ENCODE data around the gene ELAVL4.

Gene ELAVL4

DNA sequence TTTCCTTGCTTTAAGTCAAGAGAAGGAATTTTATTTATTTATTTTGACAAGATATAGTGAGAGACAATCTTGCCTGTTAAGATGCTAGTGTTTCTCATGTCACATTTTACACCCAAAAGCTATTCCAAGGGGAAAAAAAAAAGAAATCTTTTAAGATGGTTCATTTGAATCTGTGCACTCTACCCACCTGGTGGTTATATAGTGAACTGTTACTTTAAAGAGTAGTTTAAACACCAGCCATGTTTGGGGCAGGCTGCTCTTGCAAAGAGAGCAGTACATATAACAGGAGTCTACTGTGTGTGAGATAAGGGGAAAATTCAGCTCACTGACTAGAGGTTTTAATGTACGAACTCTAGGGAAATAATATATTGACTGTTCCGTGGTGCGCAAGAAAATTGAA lies 3.3 kb upstream of the ELAVL4 start:
- no peaks in the 10 kb centered on the region for H3K9me3 Mint-ChIP-seq
- peaks cover 7% of the 10 kb centered on the region for H3K27me3 Mint-ChIP-seq
- intact Hi-C loops (cut with micrococcal nuclease): no loop called here
- peaks cover 15% of the 10 kb centered on the region for H3K4me1 Mint-ChIP-seq (ENCODE audit: low read depth)
- no peaks in the 10 kb centered on the region for H3K36me3 Mint-ChIP-seq (ENCODE audit: low read depth)
- no peak overlapping the region for H3K27ac Mint-ChIP-seq
- no peak overlapping the region for H3K4me3 Mint-ChIP-seq

- no peaks in the 10 kb centered on the region for H3K36me3 Mint-ChIP-seq (ENCODE audit: low read depth)
- H3K4me1 Mint-ChIP-seq (ENCODE audit: low read depth): peaks cover 23% of the 10 kb centered on the region
- H3K27ac Mint-ChIP-seq: no peak overlapping the region
- intact Hi-C loops (cut with micrococcal nuclease): no loop called here
- H3K9me3 Mint-ChIP-seq: no peaks in the 10 kb centered on the region
- peaks cover 13% of the 10 kb centered on the region for H3K27me3 Mint-ChIP-seq
- no peak overlapping the region for H3K4me3 Mint-ChIP-seq
Measured at GRCh38 chr1:50106095-50106761, 2.5 kb upstream of the ELAVL4 start.

GRCh38 chr1:50109116-50109515 lies 396 bp downstream of the ELAVL4 start:
- Mint-ChIP-seq H3K4me3 (no peak overlapping the region), H3K9me3 (no peaks in the 10 kb centered on the region), H3K27ac (no peak overlapping the region), H3K36me3 (ENCODE audit: low read depth) (no peaks in the 10 kb centered on the region), H3K4me1 (ENCODE audit: low read depth) (peaks cover 23% of the 10 kb centered on the region), H3K27me3 (peaks cover 18% of the 10 kb centered on the region)
- intact Hi-C loops (cut with micrococcal nuclease): no loop called here

DNA sequence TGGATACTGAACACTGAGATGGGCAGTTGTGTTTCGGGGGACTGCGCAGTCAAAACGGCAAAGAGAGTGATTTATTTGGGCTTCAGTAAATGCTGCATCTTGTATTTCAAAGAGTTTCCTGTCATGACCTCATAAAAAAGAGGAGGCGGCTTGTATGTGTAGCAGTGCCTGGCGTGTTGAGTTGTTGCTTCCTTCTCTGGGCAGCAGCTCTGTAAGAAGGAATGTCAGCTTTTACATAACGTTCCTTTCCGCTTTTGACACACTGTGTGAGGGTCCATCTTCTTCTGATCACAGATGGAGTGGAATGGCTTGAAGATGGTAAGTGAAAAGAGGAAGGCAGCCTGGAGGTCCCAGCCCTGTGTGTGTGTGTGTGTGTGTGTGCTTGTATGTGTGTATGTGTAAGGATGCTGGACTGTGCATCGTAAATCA lies 941 bp downstream of the ELAVL4 start:
- no peak overlapping the region for H3K27ac Mint-ChIP-seq
- intact Hi-C loops (cut with micrococcal nuclease): no loop called here
- no peaks in the 10 kb centered on the region for H3K9me3 Mint-ChIP-seq
- H3K4me3 Mint-ChIP-seq: peak overlapping the region; percentile 37
- H3K27me3 Mint-ChIP-seq: peaks cover 20% of the 10 kb centered on the region
- peaks cover 23% of the 10 kb centered on the region for H3K4me1 Mint-ChIP-seq (ENCODE audit: low read depth)
- no peaks in the 10 kb centered on the region for H3K36me3 Mint-ChIP-seq (ENCODE audit: low read depth)

DNA sequence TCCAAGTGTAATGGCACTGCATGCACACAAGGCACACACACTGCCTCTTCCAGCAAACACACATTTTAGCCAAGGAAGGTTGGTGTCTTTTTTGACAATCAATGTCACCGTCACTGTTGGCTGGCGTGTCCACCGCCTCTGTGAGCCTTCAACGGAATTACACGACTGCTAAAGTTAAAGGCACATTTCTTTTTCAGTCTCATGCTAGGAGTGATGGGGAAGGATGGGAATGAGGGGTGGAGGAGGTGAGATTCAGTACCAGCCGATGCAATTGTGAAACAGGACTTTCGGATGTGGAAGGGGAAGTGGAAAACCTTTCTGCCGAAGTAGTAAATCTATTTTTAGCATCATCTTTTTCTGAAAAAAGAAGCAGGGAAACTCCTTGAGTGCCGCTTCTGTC lies 1.4 kb downstream of the ELAVL4 start:
- intact Hi-C loops (cut with micrococcal nuclease): no loop called here
- H3K9me3 Mint-ChIP-seq: no peaks in the 10 kb centered on the region
- peak overlapping the region; percentile 37 for H3K4me3 Mint-ChIP-seq
- H3K27ac Mint-ChIP-seq: no peak overlapping the region
- no peaks in the 10 kb centered on the region for H3K36me3 Mint-ChIP-seq (ENCODE audit: low read depth)
- H3K4me1 Mint-ChIP-seq (ENCODE audit: low read depth): peaks cover 23% of the 10 kb centered on the region
- peaks cover 23% of the 10 kb centered on the region for H3K27me3 Mint-ChIP-seq

DNA sequence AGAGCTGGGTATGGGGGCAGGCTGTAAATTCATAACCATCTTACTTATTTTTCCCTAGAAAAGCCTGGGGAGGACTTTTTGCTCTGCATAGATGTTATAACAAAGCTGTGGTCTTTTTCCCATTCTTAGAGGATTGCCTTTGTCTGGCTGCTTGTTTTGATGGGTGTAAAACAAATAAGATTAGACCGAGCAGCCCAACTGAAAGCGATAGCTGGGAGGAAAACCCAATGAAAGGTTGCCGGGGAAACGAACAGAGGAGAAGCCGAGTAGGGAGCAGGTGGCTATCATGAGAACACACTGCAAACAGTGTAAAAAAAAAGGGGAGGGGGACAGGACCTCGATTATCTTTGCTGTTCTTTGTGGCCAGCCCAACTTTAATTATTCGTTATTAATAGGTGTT lies 1.9 kb downstream of the ELAVL4 start:
- no peaks in the 10 kb centered on the region for H3K9me3 Mint-ChIP-seq
- peaks cover 23% of the 10 kb centered on the region for H3K27me3 Mint-ChIP-seq
- H3K4me3 Mint-ChIP-seq: peak overlapping the region; percentile 4
- peaks cover 23% of the 10 kb centered on the region for H3K4me1 Mint-ChIP-seq (ENCODE audit: low read depth)
- intact Hi-C loops (cut with micrococcal nuclease): no loop called here
- no peak overlapping the region for H3K27ac Mint-ChIP-seq
- no peaks in the 10 kb centered on the region for H3K36me3 Mint-ChIP-seq (ENCODE audit: low read depth)

DNA sequence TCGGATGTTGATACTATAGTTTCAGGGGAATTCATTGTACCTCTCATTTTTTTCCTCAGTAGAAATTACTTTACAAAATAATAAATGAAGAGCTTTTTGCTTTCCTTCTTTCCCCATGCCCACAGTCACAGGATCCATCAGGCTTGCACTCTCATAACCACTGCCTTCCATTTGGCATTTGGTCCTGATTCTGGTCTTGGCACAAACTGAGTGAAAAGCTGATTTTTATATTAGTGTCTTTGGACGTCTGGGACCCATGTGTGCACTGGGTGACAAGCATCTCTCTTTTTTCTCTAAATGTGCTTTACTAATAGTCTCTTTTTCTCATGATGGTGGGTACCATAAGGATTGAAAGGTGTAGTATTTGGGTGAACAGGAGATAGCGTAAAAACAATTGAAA lies 2.8 kb downstream of the ELAVL4 start:
- Mint-ChIP-seq H3K27me3 (peaks cover 21% of the 10 kb centered on the region), H3K27ac (no peak overlapping the region), H3K9me3 (no peaks in the 10 kb centered on the region), H3K4me1 (ENCODE audit: low read depth) (peaks cover 23% of the 10 kb centered on the region), H3K36me3 (ENCODE audit: low read depth) (no peaks in the 10 kb centered on the region), H3K4me3 (no peak overlapping the region)
- intact Hi-C loops (cut with micrococcal nuclease): no loop called here

- intact Hi-C loops (cut with micrococcal nuclease): no loop called here
- Mint-ChIP-seq H3K9me3 (no peaks in the 10 kb centered on the region), H3K4me3 (no peak overlapping the region), H3K36me3 (ENCODE audit: low read depth) (no peaks in the 10 kb centered on the region), H3K4me1 (ENCODE audit: low read depth) (peaks cover 23% of the 10 kb centered on the region), H3K27ac (no peak overlapping the region), H3K27me3 (peaks cover 21% of the 10 kb centered on the region)
Measured at GRCh38 chr1:50112193-50112592, 3.5 kb downstream of the ELAVL4 start.

- H3K4me3 Mint-ChIP-seq: no peak overlapping the region
- no peaks in the 10 kb centered on the region for H3K4me1 Mint-ChIP-seq (ENCODE audit: low read depth)
- H3K27me3 Mint-ChIP-seq: peaks cover 11% of the 10 kb centered on the region
- H3K36me3 Mint-ChIP-seq (ENCODE audit: low read depth): no peaks in the 10 kb centered on the region
- H3K9me3 Mint-ChIP-seq: no peaks in the 10 kb centered on the region
- intact Hi-C loops (cut with micrococcal nuclease): no loop called here
- H3K27ac Mint-ChIP-seq: no peak overlapping the region
Measured at GRCh38 chr1:50123071-50123470, 14.4 kb downstream of the ELAVL4 start.

DNA sequence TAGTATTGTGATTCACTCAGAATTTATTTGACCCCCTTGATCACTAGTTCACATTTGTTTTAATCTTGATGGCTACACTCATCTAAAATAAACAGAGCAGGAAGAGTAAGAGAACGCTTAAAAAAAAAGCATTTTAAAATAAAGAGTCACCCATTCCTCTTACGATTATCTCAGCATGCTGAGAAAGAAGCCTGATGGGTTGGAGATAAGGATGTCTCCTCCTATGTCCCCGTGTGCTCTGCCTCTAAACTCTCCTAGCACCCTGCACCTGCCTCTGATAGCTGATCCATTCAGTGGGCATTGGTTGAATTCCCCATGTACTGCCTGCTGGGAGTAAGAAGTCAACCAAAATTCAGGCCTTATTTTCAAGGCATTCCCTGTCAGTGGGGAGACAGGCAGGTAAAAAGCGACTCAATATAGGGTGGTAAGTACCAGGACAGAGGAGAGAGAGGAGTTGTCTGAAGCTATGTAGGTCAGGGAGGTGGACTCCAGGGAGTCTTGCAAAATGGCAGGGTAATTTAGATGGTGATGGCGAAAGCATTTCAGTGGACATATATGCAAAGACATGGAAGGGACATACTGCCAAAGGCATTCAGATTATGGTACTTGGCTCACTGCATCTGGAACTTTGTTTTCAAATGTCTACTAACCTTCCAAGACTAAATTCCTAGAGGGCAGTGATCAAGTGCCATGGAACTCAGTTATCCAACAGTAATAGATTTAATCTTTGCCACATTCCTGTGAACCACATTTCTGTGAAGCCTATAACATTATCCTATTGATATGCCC lies 18.4 kb downstream of the ELAVL4 start:
- H3K27ac Mint-ChIP-seq: no peak overlapping the region
- intact Hi-C loops (cut with micrococcal nuclease): no loop called here
- H3K9me3 Mint-ChIP-seq: no peaks in the 10 kb centered on the region
- no peaks in the 10 kb centered on the region for H3K36me3 Mint-ChIP-seq (ENCODE audit: low read depth)
- H3K4me3 Mint-ChIP-seq: no peak overlapping the region
- H3K4me1 Mint-ChIP-seq (ENCODE audit: low read depth): no peaks in the 10 kb centered on the region
- H3K27me3 Mint-ChIP-seq: no peaks in the 10 kb centered on the region

DNA sequence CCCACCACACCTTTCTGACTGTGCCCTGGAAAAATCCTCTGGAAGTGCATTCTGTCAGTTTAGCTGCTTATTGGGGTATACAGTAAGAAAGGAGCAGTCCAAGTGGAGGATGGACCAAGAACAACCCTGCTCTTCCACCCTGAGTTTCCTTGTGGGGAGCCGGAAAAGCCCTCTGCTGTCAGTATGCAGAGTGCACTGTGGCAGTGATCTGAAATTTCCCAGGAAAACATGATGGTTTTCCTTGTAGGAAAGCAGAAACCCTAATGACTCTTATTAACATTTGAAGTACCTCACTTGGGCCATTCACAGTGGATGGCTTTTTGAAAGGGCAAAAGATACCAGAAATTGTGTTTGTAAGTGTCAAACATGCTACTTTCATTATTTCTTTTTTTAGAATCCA lies 20.5 kb downstream of the ELAVL4 start:
- H3K9me3 Mint-ChIP-seq: no peaks in the 10 kb centered on the region
- H3K4me1 Mint-ChIP-seq (ENCODE audit: low read depth): no peaks in the 10 kb centered on the region
- H3K36me3 Mint-ChIP-seq (ENCODE audit: low read depth): no peaks in the 10 kb centered on the region
- H3K27ac Mint-ChIP-seq: no peak overlapping the region
- H3K4me3 Mint-ChIP-seq: no peak overlapping the region
- intact Hi-C loops (cut with micrococcal nuclease): no loop called here
- H3K27me3 Mint-ChIP-seq: no peaks in the 10 kb centered on the region

DNA sequence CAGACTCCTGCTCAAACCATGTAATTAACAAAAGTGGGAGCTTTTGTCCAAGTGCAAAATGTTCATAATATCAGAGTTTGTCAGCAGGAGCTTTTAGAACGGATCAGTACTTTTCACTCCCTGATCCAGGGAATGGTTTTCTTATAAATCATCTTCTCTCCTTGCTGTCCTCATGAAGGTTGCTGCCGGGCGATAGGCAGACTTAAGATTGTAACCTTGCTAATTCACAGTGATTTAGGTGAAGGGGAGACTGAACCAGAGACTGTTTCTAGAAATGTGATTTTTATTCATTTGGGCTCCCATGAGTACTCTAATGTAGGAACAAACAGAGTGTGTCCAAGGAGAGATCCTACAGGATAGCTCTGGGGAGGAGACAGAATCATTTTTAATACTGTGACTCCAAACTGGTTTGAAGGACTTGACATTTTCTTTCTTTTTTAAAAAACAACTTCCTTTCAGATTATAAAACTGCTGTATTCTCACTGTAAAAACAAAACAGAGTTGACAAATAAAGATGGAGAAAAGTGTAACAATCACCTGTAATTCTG lies 23.7 kb downstream of the ELAVL4 start:
- intact Hi-C loops (cut with micrococcal nuclease): no loop called here
- H3K36me3 Mint-ChIP-seq (ENCODE audit: low read depth): no peaks in the 10 kb centered on the region
- H3K9me3 Mint-ChIP-seq: no peaks in the 10 kb centered on the region
- no peak overlapping the region for H3K4me3 Mint-ChIP-seq
- no peak overlapping the region for H3K27ac Mint-ChIP-seq
- H3K4me1 Mint-ChIP-seq (ENCODE audit: low read depth): no peaks in the 10 kb centered on the region
- H3K27me3 Mint-ChIP-seq: peaks cover 4% of the 10 kb centered on the region

DNA sequence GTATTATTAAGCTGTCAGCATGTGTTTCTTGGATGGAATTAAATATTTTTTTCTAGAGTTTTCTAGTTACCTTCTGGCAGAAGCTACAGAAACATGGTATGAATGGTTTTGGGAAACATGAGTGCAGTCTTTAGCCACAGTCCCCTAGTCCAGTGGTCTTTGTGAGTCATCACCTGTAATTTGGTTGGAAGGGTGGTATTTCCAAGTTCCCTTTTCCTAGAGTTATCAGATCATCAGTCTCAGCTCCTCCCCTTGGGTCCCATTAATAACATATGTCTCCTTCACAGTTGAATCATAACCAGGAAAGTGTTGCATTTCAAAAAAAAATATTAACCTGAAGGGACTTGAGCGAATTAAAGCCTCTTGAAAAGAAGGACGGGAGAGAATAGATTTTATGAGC lies 27.0 kb downstream of the ELAVL4 start:
- intact Hi-C loops (cut with micrococcal nuclease): no loop called here
- no peaks in the 10 kb centered on the region for H3K4me1 Mint-ChIP-seq (ENCODE audit: low read depth)
- H3K27me3 Mint-ChIP-seq: peaks cover 4% of the 10 kb centered on the region
- H3K4me3 Mint-ChIP-seq: no peak overlapping the region
- H3K27ac Mint-ChIP-seq: no peak overlapping the region
- H3K36me3 Mint-ChIP-seq (ENCODE audit: low read depth): no peaks in the 10 kb centered on the region
- no peaks in the 10 kb centered on the region for H3K9me3 Mint-ChIP-seq

GRCh38 chr1:50139339-50140181 lies 30.8 kb downstream of the ELAVL4 start:
- H3K4me3 Mint-ChIP-seq: no peak overlapping the region
- H3K4me1 Mint-ChIP-seq (ENCODE audit: low read depth): no peaks in the 10 kb centered on the region
- peaks cover 4% of the 10 kb centered on the region for H3K27me3 Mint-ChIP-seq
- intact Hi-C loops (cut with micrococcal nuclease): no loop called here
- no peaks in the 10 kb centered on the region for H3K36me3 Mint-ChIP-seq (ENCODE audit: low read depth)
- H3K27ac Mint-ChIP-seq: no peak overlapping the region
- no peaks in the 10 kb centered on the region for H3K9me3 Mint-ChIP-seq
